HG03280 (cell line): ENCODE measurements around the gene SULT1A2.
"Not testable (repeated sequence)": the region's sequence is repeated elsewhere in the genome, so short reads cannot be mapped to it uniquely, and the experiment has no call there.

Source experiments
- ATAC-seq: cut with Tn5 transposase; IDR thresholded peaks from one replicate; pipeline ENCODE4 v1.9.1; 2021; ENCODE audit warnings: mild to moderate bottlenecking, moderate library complexity; ENCODE audit not compliant: unreplicated experiment

The SULT1A2 gene

GRCh38 chr16:28609631-28610594 is 13.1 kb upstream of the SULT1A2 start, which contains the start of gene SULT1A1:
Gene SULT1A1, minus strand, starts transcription at chr16:28610044. Its CDS starts 1,189 bp downstream, at chr16:28608855.
- no peak for ATAC-seq

GRCh38 chr16:28608867-28609596 is 12.2 kb upstream of the SULT1A2 start:
- ATAC-seq, result not testable (repeated sequence)

- ATAC-seq, result not testable (repeated sequence)
Measured at GRCh38 chr16:28608496-28608808, 11.6 kb upstream of the SULT1A2 start.

- not testable (repeated sequence) for ATAC-seq
Measured at GRCh38 chr16:28607681-28608495, 11.0 kb upstream of the SULT1A2 start.

GRCh38 chr16:28607116-28607623 is 10.3 kb upstream of the SULT1A2 start:
- no peak for ATAC-seq

GRCh38 chr16:28606291-28607115 is 9.7 kb upstream of the SULT1A2 start:
- ATAC-seq, result no peak

- no peak for ATAC-seq
Measured at GRCh38 chr16:28604186-28604565, 7.3 kb upstream of the SULT1A2 start.

- ATAC-seq, result no peak
Measured at GRCh38 chr16:28603381-28604185, 6.7 kb upstream of the SULT1A2 start.

GRCh38 chr16:28602529-28602928 is 5.7 kb upstream of the SULT1A2 start:
- ATAC-seq, result no peak

GRCh38 chr16:28602062-28602461 is 5.2 kb upstream of the SULT1A2 start:
- not testable (repeated sequence) for ATAC-seq

- not testable (repeated sequence) for ATAC-seq
Measured at GRCh38 chr16:28601589-28601988, 4.7 kb upstream of the SULT1A2 start.

- ATAC-seq, result not testable (repeated sequence)
Measured at GRCh38 chr16:28600965-28601364, 4.1 kb upstream of the SULT1A2 start.

GRCh38 chr16:28599377-28600285 is 2.8 kb upstream of the SULT1A2 start:
- ATAC-seq, result peak; percentile 50

- ATAC-seq, result no peak
Measured at GRCh38 chr16:28597692-28598261, 927 bp upstream of the SULT1A2 start.

GRCh38 chr16:28596115-28596630 is 677 bp downstream of the SULT1A2 start:
- ATAC-seq, result no peak

GRCh38 chr16:28595451-28595850 is 1.4 kb downstream of the SULT1A2 start:
- ATAC-seq, result not testable (repeated sequence)

- ATAC-seq, result no peak
Measured at GRCh38 chr16:28592979-28593553, 3.8 kb downstream of the SULT1A2 start.
